WTC11 (cell line): ENCODE results near the gene URI1. TPM values are rescaled to one million over a fixed set of nuclear protein-coding genes. Genes with fewer than 3 reads are reported as not detected.

Source experiments
- ATAC-seq: fragments of 200-7000 bp; cut with Tn5 transposase; 2 replicates; pipeline ENCODE4 v1.10.0; 2021; ENCODE audit warnings: mild to moderate bottlenecking, moderate library complexity
- CTCF ChIA-PET: fragments of 300-600 bp; sonication (Branson Sonifier 250); formaldehyde crosslinking; loops from one replicate; lab custom pipeline; 2021; ENCODE audit warnings: antibody characterized with exemption; lab: Charles Lee
- POLR2A ChIA-PET: fragments of 350-600 bp; sonication (Branson Sonifier 250); formaldehyde crosslinking; loops from one replicate; lab custom pipeline; 2021; ENCODE audit warnings: antibody characterized with exemption; lab: Charles Lee
- DNase-seq: peaks from one replicate; pipeline ENCODE4 v3.0.0; 2021; ENCODE audit warnings: low spot score
- H3K27ac Mint-ChIP-seq: 2 replicates; pipeline ENCODE4 v1.8.0; 2021; ENCODE audit warnings: mixed read lengths
- H3K27me3 Mint-ChIP-seq: 2 replicates; pipeline ENCODE4 v1.8.0; 2021; ENCODE audit warnings: low read depth, mild to moderate bottlenecking, moderate library complexity, mixed read lengths
- H3K36me3 Mint-ChIP-seq: 2 replicates; pipeline ENCODE4 v1.8.0; 2021; ENCODE audit warnings: mixed read lengths
- H3K4me1 Mint-ChIP-seq: 2 replicates; pipeline ENCODE4 v1.8.0; 2022; ENCODE audit warnings: mixed read lengths
- H3K4me3 Mint-ChIP-seq: 2 replicates; pipeline ENCODE4 v1.8.0; 2021; ENCODE audit warnings: mild to moderate bottlenecking, moderate library complexity, mixed read lengths
- H3K9me3 Mint-ChIP-seq: 2 replicates; pipeline ENCODE4 v1.8.0; 2021; ENCODE audit warnings: mixed read lengths
- AFF4 ChIP-seq: sonication (generic); formaldehyde crosslinking; IDR thresholded peaks from 2 replicates; pipeline ENCODE4 v1.8.1; 2023; ENCODE audit warnings: mild to moderate bottlenecking, missing genetic modification reagents, borderline replicate concordance
- CDX4 ChIP-seq: fragments of 250-450 bp; sonication (Bioruptor Pico); IDR thresholded peaks from 2 replicates; pipeline ENCODE4 v1.9.0; 2021; ENCODE audit warnings: moderate library complexity, mild to moderate bottlenecking, inconsistent platforms, borderline replicate concordance
- ETV6 ChIP-seq: sonication (generic); formaldehyde crosslinking; IDR thresholded peaks from 2 replicates; pipeline ENCODE4 v1.8.1; 2022; ENCODE audit warnings: mild to moderate bottlenecking, missing genetic modification reagents
- GABPB1 ChIP-seq: sonication (generic); formaldehyde crosslinking; IDR thresholded peaks from 2 replicates; pipeline ENCODE4 v1.8.1; 2023; ENCODE audit warnings: mild to moderate bottlenecking, missing genetic modification reagents
- GTF2I ChIP-seq: fragments of 250-450 bp; sonication (Bioruptor Pico); conservative IDR thresholded peaks from 2 replicates; pipeline ENCODE4 v1.4.0; 2021; ENCODE audit warnings: mild to moderate bottlenecking
- SMAD4 ChIP-seq: sonication (generic); formaldehyde crosslinking; IDR thresholded peaks from 2 replicates; pipeline ENCODE4 v1.8.0; 2022; ENCODE audit warnings: mild to moderate bottlenecking, missing genetic modification reagents
- ZNF121 ChIP-seq: sonication (generic); formaldehyde crosslinking; IDR thresholded peaks from 2 replicates; pipeline ENCODE4 v1.8.0; 2023; ENCODE audit warnings: missing genetic modification reagents
- ZNF232 ChIP-seq: sonication (generic); formaldehyde crosslinking; IDR thresholded peaks from 2 replicates; pipeline ENCODE4 v1.8.0; 2022; ENCODE audit warnings: mild to moderate bottlenecking, missing genetic modification reagents
- ZNF317 ChIP-seq: sonication (generic); formaldehyde crosslinking; IDR thresholded peaks from 2 replicates; pipeline ENCODE4 v1.8.1; 2023; ENCODE audit warnings: low read depth, mild to moderate bottlenecking, moderate library complexity, missing genetic modification reagents, borderline replicate concordance
- ZNF423 ChIP-seq: fragments of 250-450 bp; sonication (Bioruptor Pico); IDR thresholded peaks from 2 replicates; pipeline ENCODE4 v2.1.2; 2022; ENCODE audit warnings: mild to moderate bottlenecking, moderate library complexity
- ZNF671 ChIP-seq: fragments of 250-450 bp; sonication (Bioruptor Pico); IDR thresholded peaks from 2 replicates; pipeline ENCODE4 v1.8.0; 2021; ENCODE audit warnings: mild to moderate bottlenecking
- ZSCAN18 ChIP-seq: fragments of 250-450 bp; sonication (Bioruptor Pico); IDR thresholded peaks from 2 replicates; pipeline ENCODE4 v2.1.2; 2022; ENCODE audit warnings: mild to moderate bottlenecking, moderate library complexity
- total RNA-seq: library from RNA; stranded (reverse); gene quantifications from 3 replicates; pipeline ENCODE4 v1.2.3, GENCODE V29; 2021
- TF ChIP-seq, protein P1 (sequence below): sonication (generic); formaldehyde crosslinking; conservative IDR thresholded peaks from 2 replicates; pipeline ENCODE4 v1.8.1; 2023; ENCODE audit warnings: mild to moderate bottlenecking, low read depth, missing genetic modification reagents, moderate library complexity
- TF ChIP-seq, protein P2 (sequence below): sonication (generic); formaldehyde crosslinking; IDR thresholded peaks from 2 replicates; pipeline ENCODE4 v1.8.1; 2023; ENCODE audit warnings: mild to moderate bottlenecking, missing genetic modification reagents
- TF ChIP-seq, protein P3 (sequence below): sonication (generic); formaldehyde crosslinking; IDR thresholded peaks from 2 replicates; pipeline ENCODE4 v1.8.0; 2022; ENCODE audit warnings: mild to moderate bottlenecking, missing genetic modification reagents

Gene URI1
- total RNA-seq, 1 experiment from 2014 or later: 57.1 TPM

DNA sequence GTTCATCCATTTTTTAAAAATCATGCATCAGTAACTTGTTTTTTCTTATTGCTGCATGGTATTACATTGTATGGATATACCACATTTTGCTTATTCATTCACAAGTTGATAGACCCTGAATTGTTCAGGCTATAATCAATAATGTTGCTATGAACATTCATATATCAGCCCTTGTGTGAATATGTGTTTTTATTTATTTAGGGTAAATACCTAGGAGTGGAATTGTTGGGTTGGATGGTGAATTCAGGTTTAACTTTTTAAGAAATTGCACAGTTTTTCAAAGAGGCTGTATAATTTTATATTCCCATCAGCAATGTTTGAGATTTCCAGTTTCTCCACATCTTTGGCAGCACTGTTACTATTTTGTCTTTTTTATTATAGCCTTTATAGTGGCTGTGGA lies 82.1 kb downstream of the URI1 start (continued):
- TF ChIP-seq, protein P1, sequence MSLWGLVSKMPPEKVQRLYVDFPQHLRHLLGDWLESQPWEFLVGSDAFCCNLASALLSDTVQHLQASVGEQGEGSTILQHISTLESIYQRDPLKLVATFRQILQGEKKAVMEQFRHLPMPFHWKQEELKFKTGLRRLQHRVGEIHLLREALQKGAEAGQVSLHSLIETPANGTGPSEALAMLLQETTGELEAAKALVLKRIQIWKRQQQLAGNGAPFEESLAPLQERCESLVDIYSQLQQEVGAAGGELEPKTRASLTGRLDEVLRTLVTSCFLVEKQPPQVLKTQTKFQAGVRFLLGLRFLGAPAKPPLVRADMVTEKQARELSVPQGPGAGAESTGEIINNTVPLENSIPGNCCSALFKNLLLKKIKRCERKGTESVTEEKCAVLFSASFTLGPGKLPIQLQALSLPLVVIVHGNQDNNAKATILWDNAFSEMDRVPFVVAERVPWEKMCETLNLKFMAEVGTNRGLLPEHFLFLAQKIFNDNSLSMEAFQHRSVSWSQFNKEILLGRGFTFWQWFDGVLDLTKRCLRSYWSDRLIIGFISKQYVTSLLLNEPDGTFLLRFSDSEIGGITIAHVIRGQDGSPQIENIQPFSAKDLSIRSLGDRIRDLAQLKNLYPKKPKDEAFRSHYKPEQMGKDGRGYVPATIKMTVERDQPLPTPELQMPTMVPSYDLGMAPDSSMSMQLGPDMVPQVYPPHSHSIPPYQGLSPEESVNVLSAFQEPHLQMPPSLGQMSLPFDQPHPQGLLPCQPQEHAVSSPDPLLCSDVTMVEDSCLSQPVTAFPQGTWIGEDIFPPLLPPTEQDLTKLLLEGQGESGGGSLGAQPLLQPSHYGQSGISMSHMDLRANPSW (CRISPR knock-in tag): no peak
- no peak for TF ChIP-seq ZNF317
- no peak for TF ChIP-seq GTF2I (CRISPR knock-in tag)

GRCh38 chr19:30026933-30027332 lies 84.9 kb downstream of the URI1 start:
- H3K4me3 Mint-ChIP-seq: no peak overlapping the region
- POLR2A ChIA-PET: no interaction called here
- no peak overlapping the region for H3K27ac Mint-ChIP-seq
- no peak for DNase-seq
- peaks cover 40% of the 10 kb centered on the region for H3K4me1 Mint-ChIP-seq
- no peak for TF ChIP-seq ZSCAN18 (CRISPR knock-in tag)
- TF ChIP-seq ZNF121 (CRISPR knock-in tag): peak; percentile 57; the same call in 1 of the 2 replicates
- H3K27me3 Mint-ChIP-seq: no peaks in the 10 kb centered on the region
- ATAC-seq: no peak
- peaks cover 3% of the 10 kb centered on the region; the same call in 1 of the 2 replicates for H3K9me3 Mint-ChIP-seq
- H3K36me3 Mint-ChIP-seq: peaks cover 23% of the 10 kb centered on the region
- CTCF ChIA-PET: no interaction called here

DNA sequence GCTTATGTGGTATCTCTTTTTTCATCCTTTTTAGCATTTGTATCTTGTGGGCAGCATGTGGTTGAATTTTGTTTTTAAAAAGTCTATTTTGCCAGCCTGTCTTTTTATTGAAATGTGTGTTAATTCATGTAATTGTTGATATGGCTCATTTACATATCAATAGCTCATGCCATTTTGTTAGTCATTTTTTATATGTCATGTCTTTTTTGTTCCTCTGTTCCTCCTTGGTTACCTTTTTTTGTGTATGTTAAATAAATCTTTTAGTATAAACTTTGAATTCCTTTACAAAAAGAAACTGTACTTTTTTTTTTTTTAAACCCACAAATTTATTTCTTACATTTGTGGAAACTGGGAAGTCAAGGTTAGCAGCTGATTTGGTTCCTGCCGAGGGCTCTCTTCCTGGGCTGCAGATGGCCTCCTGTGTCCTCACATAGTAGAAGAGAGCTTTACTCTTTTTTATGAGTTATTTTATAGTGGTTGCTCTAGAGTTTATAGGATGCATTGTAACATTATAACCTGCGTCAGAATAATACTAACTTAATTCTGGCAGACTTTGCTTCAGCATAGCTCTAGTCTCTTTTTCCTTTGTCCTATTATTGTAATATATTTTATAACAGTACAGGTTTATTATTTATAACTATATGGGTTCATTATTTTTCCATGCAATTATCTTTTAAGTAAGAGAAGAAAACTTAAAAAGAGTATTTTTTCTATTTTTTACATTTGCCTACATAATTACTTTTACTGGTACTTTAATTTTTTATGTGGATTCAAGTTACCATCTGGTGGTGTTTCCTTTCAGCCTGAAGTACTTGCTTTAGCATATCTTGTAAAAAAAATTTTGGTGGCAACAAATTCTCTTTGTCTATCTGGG lies 86.3 kb downstream of the URI1 start:
- Mint-ChIP-seq H3K9me3 (peaks cover 5% of the 10 kb centered on the region; the same call in 1 of the 2 replicates), H3K36me3 (peaks cover 31% of the 10 kb centered on the region), H3K4me3 (no peak overlapping the region), H3K27me3 (no peaks in the 10 kb centered on the region), H3K4me1 (peaks cover 40% of the 10 kb centered on the region), H3K27ac (0 out of 2 replicates have a peak overlapping the region, but pooled peaks have one; percentile 2)
- TF ChIP-seq ETV6 (CRISPR knock-in tag) (no peak), ZNF232 (CRISPR knock-in tag) (no peak), AFF4 (CRISPR knock-in tag) (no peak)
- ATAC-seq (no peak), DNase-seq (no peak)
- CTCF ChIA-PET: interaction anchor here (0.9 kb wide), 1 partner anchor 40 kb away, joined by 3 read pairs; no protein-coding TSS in a partner anchor
- POLR2A ChIA-PET: no interaction called here

DNA sequence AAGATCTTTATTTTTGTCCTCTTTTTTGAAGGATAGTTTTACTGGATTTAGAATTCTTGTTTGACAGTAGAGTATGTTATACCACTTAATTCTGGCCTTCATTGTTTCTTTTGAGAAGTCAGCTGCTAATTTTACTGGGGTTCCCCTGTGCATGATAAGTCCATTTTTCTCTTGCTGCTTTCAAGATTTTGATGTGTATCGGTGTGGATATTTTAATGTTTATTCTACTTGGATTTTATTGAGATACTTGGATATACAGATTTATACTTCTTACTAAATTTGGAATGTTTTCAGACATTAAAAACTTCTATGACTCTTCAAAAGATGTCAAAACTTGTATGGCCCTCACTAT lies 86.9 kb downstream of the URI1 start:
- Mint-ChIP-seq H3K36me3 (peaks cover 33% of the 10 kb centered on the region), H3K4me3 (no peak overlapping the region), H3K27ac (0 out of 2 replicates have a peak overlapping the region, but pooled peaks have one; percentile 2), H3K9me3 (peaks cover 6% of the 10 kb centered on the region; the same call in 1 of the 2 replicates), H3K4me1 (peaks cover 40% of the 10 kb centered on the region), H3K27me3 (no peaks in the 10 kb centered on the region)
- CTCF ChIA-PET: interaction anchor here (0.9 kb wide), 1 partner anchor 40 kb away, joined by 3 read pairs; no protein-coding TSS in a partner anchor
- no peak for DNase-seq
- no peak for ATAC-seq
- POLR2A ChIA-PET: no interaction called here
- TF ChIP-seq ZNF423 (CRISPR knock-in tag): no peak
- TF ChIP-seq, protein P2, sequence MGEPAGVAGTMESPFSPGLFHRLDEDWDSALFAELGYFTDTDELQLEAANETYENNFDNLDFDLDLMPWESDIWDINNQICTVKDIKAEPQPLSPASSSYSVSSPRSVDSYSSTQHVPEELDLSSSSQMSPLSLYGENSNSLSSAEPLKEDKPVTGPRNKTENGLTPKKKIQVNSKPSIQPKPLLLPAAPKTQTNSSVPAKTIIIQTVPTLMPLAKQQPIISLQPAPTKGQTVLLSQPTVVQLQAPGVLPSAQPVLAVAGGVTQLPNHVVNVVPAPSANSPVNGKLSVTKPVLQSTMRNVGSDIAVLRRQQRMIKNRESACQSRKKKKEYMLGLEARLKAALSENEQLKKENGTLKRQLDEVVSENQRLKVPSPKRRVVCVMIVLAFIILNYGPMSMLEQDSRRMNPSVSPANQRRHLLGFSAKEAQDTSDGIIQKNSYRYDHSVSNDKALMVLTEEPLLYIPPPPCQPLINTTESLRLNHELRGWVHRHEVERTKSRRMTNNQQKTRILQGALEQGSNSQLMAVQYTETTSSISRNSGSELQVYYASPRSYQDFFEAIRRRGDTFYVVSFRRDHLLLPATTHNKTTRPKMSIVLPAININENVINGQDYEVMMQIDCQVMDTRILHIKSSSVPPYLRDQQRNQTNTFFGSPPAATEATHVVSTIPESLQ (CRISPR knock-in tag): no peak
- TF ChIP-seq CDX4 (CRISPR knock-in tag): no peak
- TF ChIP-seq, protein P3, sequence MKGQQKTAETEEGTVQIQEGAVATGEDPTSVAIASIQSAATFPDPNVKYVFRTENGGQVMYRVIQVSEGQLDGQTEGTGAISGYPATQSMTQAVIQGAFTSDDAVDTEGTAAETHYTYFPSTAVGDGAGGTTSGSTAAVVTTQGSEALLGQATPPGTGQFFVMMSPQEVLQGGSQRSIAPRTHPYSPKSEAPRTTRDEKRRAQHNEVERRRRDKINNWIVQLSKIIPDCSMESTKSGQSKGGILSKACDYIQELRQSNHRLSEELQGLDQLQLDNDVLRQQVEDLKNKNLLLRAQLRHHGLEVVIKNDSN (CRISPR knock-in tag): no peak
- no peak for TF ChIP-seq GABPB1 (CRISPR knock-in tag)
- TF ChIP-seq ETV6 (CRISPR knock-in tag): no peak
- TF ChIP-seq ZNF671 (CRISPR knock-in tag): no peak
- no peak for TF ChIP-seq SMAD4 (CRISPR knock-in tag)
